ENCODE results near the gene PTGS1. TPM values are rescaled to one million over a fixed set of nuclear protein-coding genes. Genes with fewer than 3 reads are reported as not detected.
"Not testable (repeated sequence)": the region's sequence is repeated elsewhere in the genome, so short reads cannot be mapped to it uniquely, and the experiment has no call there.

The PTGS1 gene
- total RNA-seq, 1 donor from 2014 or later = 0.39 TPM

- peaks cover 5% of the 10 kb centered on the region for H3K9me3 Mint-ChIP-seq (ENCODE audit: unreplicated experiment)
These were observed 35.5 kb downstream of the PTGS1 start for GRCh38 chr9:122406070-122406890.

GRCh38 chr9:122414108-122414507 is 43.3 kb downstream of the PTGS1 start:
- not testable (repeated sequence) for H3K4me3 Mint-ChIP-seq (ENCODE audit: unreplicated experiment); DNase-seq; H3K27ac Mint-ChIP-seq (ENCODE audit: unreplicated experiment); H3K9me3 Mint-ChIP-seq (ENCODE audit: unreplicated experiment); H3K27me3 Mint-ChIP-seq (ENCODE audit: unreplicated experiment); H3K36me3 Mint-ChIP-seq (ENCODE audit: unreplicated experiment); H3K4me1 Mint-ChIP-seq (ENCODE audit: low read depth, unreplicated experiment)

More at GRCh38 chr9:122406070-122406890, 35.5 kb downstream of the PTGS1 start:
- H3K27me3 Mint-ChIP-seq (ENCODE audit: unreplicated experiment) = no peaks in the 10 kb centered on the region
- H3K36me3 Mint-ChIP-seq (ENCODE audit: unreplicated experiment) = peaks cover 12% of the 10 kb centered on the region
- no peak overlapping the region for H3K27ac Mint-ChIP-seq (ENCODE audit: unreplicated experiment)
- H3K4me3 Mint-ChIP-seq (ENCODE audit: unreplicated experiment) = no peak overlapping the region
- DNase-seq = no peak
- H3K4me1 Mint-ChIP-seq (ENCODE audit: low read depth, unreplicated experiment) = no peaks in the 10 kb centered on the region
- no peak for TF ChIP-seq CTCF (IDR thresholded peaks at IDR 0.05; ENCODE audit: partially characterized antibody, unreplicated experiment)

GRCh38 chr9:122418016-122418415 is 47.2 kb downstream of the PTGS1 start:
- no peak for DNase-seq
- Mint-ChIP-seq H3K9me3 (ENCODE audit: unreplicated experiment) (peaks cover 13% of the 10 kb centered on the region), H3K36me3 (ENCODE audit: unreplicated experiment) (peaks cover 14% of the 10 kb centered on the region), H3K27me3 (ENCODE audit: unreplicated experiment) (peaks cover 2% of the 10 kb centered on the region), H3K27ac (ENCODE audit: unreplicated experiment) (no peak overlapping the region), H3K4me3 (ENCODE audit: unreplicated experiment) (no peak overlapping the region), H3K4me1 (ENCODE audit: low read depth, unreplicated experiment) (no peaks in the 10 kb centered on the region)
- TF ChIP-seq CTCF (IDR thresholded peaks at IDR 0.05; ENCODE audit: partially characterized antibody, unreplicated experiment) = no peak

- DNase-seq = peak; percentile 26
- Mint-ChIP-seq H3K4me1 (ENCODE audit: low read depth, unreplicated experiment) (no peaks in the 10 kb centered on the region), H3K4me3 (ENCODE audit: unreplicated experiment) (no peak overlapping the region), H3K27me3 (ENCODE audit: unreplicated experiment) (peaks cover 2% of the 10 kb centered on the region), H3K36me3 (ENCODE audit: unreplicated experiment) (peaks cover 14% of the 10 kb centered on the region), H3K9me3 (ENCODE audit: unreplicated experiment) (peaks cover 11% of the 10 kb centered on the region), H3K27ac (ENCODE audit: unreplicated experiment) (no peak overlapping the region)
- no peak for TF ChIP-seq CTCF (IDR thresholded peaks at IDR 0.05; ENCODE audit: partially characterized antibody, unreplicated experiment)
These were observed 49.5 kb downstream of the PTGS1 start for GRCh38 chr9:122420315-122420714.

GRCh38 chr9:122425087-122425486 is 54.3 kb downstream of the PTGS1 start:
- H3K27me3 Mint-ChIP-seq (ENCODE audit: unreplicated experiment) = peaks cover 2% of the 10 kb centered on the region
- H3K9me3 Mint-ChIP-seq (ENCODE audit: unreplicated experiment) = peaks cover 7% of the 10 kb centered on the region
- no peak overlapping the region for H3K27ac Mint-ChIP-seq (ENCODE audit: unreplicated experiment)
- peaks cover 9% of the 10 kb centered on the region for H3K36me3 Mint-ChIP-seq (ENCODE audit: unreplicated experiment)
- DNase-seq = no peak
- no peak for TF ChIP-seq CTCF (IDR thresholded peaks at IDR 0.05; ENCODE audit: partially characterized antibody, unreplicated experiment)
- no peaks in the 10 kb centered on the region for H3K4me1 Mint-ChIP-seq (ENCODE audit: low read depth, unreplicated experiment)
- no peak overlapping the region for H3K4me3 Mint-ChIP-seq (ENCODE audit: unreplicated experiment)

Measured in glutamatergic neuron (in vitro differentiated cells).